GM12801 (cell line): Measurements from ENCODE around the gene TPM4.

ENCODE experiments used
- TF ChIP-seq, protein P1 (sequence below): IDR thresholded peaks from one replicate; pipeline ENCODE4 v1.5.1; 2011; ENCODE audit warnings: control low read depth; ENCODE audit not compliant: insufficient read length; ENCODE audit errors: extremely low read depth

Gene TPM4

DNA sequence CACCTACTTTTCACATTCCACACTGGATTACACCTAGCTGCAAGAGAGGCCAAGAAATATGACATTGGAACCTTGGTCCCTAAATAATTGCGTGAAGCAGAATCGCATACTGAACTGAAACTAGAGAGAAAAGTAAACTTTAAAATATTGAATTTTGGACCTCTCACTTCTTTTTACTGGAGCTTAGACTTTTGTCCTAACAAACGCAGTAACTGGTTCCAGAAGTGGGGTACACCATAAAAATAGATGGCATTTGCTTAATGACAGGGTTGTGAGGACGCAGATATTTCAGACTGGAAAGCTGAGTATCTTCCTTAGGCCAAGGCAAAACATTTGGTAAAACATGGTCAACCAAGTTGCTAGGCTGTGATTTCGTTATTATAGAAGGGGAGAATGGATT is 19.2 kb upstream of the TPM4 start:
- TF ChIP-seq, protein P1, sequence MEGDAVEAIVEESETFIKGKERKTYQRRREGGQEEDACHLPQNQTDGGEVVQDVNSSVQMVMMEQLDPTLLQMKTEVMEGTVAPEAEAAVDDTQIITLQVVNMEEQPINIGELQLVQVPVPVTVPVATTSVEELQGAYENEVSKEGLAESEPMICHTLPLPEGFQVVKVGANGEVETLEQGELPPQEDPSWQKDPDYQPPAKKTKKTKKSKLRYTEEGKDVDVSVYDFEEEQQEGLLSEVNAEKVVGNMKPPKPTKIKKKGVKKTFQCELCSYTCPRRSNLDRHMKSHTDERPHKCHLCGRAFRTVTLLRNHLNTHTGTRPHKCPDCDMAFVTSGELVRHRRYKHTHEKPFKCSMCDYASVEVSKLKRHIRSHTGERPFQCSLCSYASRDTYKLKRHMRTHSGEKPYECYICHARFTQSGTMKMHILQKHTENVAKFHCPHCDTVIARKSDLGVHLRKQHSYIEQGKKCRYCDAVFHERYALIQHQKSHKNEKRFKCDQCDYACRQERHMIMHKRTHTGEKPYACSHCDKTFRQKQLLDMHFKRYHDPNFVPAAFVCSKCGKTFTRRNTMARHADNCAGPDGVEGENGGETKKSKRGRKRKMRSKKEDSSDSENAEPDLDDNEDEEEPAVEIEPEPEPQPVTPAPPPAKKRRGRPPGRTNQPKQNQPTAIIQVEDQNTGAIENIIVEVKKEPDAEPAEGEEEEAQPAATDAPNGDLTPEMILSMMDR: no peak

DNA sequence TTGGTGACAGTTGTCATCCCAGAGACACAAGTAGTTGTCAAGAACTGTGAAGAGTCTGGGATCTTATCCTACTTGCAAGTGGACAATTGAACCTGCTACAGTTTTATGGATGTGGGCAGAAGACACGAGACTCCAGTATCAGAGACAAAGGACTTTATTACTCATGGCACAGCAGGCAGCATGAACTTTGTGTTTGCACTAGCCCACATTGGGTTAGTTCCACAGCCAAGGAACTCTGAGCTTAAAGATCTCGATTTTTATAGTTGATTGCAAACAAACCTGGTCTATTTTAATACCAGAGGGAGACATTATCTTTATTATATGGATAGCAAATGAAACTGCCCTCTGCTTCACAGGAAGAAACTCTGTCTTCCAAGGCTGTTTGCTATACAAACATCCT is 16.0 kb upstream of the TPM4 start:
- TF ChIP-seq, protein P1: no peak

DNA sequence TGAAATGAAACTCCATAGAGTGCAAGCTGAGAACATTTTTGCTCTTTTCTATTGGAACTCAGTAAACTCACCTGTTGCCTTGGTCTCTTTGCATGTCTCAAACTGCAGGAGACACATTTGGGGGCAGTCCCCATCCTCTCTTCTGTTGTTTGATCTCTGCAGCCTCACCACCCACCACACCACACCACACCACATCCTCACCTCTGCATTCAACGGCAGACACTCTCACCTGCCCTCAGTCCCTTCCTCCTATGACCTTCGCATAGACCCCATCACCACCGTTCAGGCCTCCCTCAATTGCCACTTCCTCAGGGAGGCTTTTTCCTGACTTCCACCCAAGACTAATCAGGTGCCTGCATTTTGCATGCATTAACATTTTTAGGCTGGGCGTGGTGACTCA is 14.4 kb upstream of the TPM4 start:
- TF ChIP-seq, protein P1: no peak

DNA sequence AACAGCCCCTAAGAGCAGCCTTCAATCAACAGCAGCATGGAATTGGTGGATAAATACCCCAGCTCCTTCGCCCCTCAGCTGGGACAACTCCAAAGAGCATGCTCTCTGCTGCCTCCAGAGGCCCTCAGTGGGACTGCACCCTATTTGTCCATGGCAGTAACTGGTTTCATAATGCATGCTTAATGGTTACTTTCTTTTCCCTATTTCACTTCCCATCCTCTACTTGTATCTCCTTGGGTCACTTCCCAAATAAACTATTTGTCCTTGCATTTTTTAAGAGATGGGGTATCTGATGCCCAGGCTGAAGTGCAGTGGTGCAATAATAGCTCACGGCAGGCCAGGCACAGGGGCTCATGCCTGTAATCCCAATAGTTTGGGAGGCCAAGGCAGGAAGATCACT is 13.5 kb upstream of the TPM4 start:
- TF ChIP-seq, protein P1: peak; percentile 61

DNA sequence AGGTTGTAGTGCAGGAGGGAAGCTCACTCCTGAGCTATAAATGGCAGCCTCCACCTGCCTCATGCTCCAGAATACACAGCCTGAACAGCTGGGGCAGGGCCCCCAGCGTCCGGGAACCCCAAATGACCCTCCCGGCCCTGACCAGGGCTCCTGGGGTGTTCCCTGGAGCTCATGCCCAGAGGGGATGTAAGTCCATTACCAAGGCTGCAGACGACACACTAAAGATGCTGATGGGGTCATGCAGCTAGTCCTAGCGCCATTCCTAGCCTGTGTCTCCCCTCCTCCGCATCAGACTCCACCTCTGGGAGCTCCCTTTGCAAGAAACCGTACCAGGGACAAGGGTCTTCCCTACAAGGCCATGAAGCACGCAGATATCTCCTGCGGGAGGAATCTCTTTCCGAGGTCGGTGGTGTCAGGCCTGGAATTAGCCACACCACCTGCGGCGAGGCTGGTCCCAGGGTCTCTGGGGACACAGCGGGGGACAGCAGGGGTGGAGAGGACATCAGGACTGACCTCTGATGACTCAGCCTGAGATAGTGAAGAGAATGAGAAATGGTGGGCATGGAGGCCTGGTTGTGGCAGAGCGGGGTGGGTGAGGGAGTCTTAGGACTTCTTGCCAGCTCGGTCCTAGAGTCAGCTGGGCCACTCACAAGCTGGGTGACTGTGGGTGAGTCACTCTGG is 11.9 kb upstream of the TPM4 start:
- TF ChIP-seq, protein P1: no peak

DNA sequence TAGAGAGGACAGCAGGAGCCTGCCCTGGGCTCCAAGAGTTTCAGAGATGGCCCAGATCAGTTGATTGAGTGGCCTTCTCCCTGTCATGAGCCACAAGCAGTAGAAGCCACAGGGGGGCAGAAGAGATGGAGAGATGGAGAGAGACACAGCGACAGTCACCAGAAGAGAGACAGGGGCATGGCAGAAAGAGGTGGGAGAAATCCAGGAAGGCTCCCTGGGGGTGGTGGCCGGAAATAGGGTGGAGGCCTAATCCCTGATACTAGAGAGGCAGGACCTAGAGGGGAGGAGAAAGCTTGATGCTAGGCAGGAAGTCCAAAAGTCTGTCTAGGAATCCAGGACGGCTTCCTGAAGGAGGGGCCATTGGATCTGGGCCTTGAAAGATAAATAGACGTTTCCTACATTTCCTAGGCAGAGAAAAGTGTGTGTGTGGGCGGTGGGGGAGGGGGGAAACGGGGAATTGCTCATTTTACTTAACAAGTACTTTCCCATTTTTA is 9.6 kb upstream of the TPM4 start:
- TF ChIP-seq, protein P1: no peak

DNA sequence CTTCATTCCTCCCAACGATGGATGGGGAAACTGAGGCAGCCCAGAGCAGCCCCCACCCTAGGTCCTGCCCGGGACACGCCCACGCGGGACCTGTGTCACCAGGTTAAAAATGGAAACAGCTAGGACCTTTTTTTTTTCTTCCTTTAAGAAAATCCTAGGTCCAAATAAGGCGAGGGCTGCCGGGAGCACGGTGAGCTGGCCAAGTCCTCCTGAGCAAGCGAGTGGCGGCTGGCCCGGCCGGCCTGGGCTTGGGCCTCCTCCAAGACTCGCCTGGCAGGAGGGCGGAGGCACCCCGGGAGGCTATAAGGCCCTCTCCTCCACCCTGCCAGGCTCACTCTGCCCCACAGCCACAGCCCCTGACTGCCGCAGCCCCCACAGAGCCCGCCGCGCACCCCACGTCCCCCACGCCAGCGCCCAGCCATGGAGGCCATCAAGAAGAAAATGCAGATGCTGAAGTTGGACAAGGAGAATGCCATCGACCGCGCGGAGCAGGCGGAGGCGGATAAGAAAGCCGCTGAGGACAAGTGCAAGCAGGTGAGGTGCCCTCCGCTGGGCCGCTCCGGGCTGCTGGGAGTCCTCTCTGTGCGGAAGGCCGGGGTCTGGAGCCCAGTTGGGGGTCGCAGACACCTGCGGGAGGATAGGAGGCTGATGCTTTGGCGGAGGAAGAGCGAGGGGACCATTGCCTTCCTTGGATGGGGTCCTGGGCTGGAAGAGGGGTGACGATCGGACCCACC is 8.9 kb upstream of the TPM4 start:
- TF ChIP-seq, protein P1: no peak
